Gastrocnemius medialis (tissue), 4 donors: ENCODE results near the gene FOXO3B.
"Not testable (repeated sequence)": the region's sequence is repeated elsewhere in the genome, so short reads cannot be mapped to it uniquely, and the experiment has no call there.

ENCODE experiments used
- CTCF ChIP-seq, 5 experiments: fragments of 450-650 bp in 3 of 5; fragments of 200-600 bp in 2 of 5; sonication (generic) in 2 of 5; IDR thresholded peaks in 4 of 5; conservative IDR thresholded peaks in 1 of 5; 1 replicate in 4 of 5; 2 replicates in 1 of 5; pipeline ENCODE4 v1.5.1; 2016 to 2019; ENCODE audit warnings: antibody characterized with exemption in 5 of 5, mild to moderate bottlenecking in 3 of 5, moderate library complexity in 3 of 5
- POLR2A ChIP-seq, 2 donors: fragments of 450-650 bp; IDR thresholded peaks; one replicate each; pipeline ENCODE4 v1.6.1; 2017; ENCODE audit warnings: antibody characterized with exemption in 2 of 2, mild to moderate bottlenecking in 2 of 2, moderate library complexity in 2 of 2

- not testable (repeated sequence) for TF ChIP-seq CTCF (IDR thresholded peaks at IDR 0.05 in 4 of 5, conservative IDR thresholded peaks at IDR 0.05 in 1 of 5); POLR2A (IDR thresholded peaks at IDR 0.05)
Measured at GRCh38 chr17:18672395-18673227, 9.5 kb downstream of the FOXO3B start.
